NCI-H510A treated with DMSO at 0.1 percent for 48 hours (cell line): ENCODE measurements around the gene RNF182.
"Not testable (repeated sequence)": the region's sequence is repeated elsewhere in the genome, so short reads cannot be mapped to it uniquely, and the experiment has no call there.

Experiments
- DNase-seq: peaks from one replicate; lab custom pipeline; 2025; lab: John Stamatoyannopoulos, UW

The RNF182 gene

GRCh38 chr6:14001329-14002012, 76.7 kb downstream of the RNF182 start:
- DNase-seq: no peak

- DNase-seq: no peak
Observed at GRCh38 chr6:14002176-14002947, 77.6 kb downstream of the RNF182 start.

- no peak for DNase-seq
Observed at GRCh38 chr6:14004258-14004657, 79.5 kb downstream of the RNF182 start.

DNA sequence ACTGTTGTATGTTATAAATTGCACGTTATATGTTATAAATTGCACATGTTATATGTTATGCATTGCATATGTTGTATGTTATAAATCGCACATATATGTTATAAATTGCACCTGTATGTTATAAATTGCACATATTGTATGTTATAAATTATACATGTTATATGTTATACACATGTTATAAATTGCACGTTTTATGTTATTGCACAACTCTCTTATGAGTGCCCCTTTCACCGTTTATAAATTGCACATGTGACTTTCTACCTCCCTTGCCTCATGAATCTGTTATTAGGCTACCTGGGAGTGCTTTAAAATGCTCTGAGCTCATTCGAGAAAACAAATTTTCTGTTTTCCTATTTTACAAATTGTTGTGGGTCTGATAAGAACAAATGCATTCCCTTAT, 84.1 kb downstream of the RNF182 start:
- DNase-seq: no peak

- no peak for DNase-seq
Observed at GRCh38 chr6:14009431-14009830, 84.7 kb downstream of the RNF182 start.

DNA sequence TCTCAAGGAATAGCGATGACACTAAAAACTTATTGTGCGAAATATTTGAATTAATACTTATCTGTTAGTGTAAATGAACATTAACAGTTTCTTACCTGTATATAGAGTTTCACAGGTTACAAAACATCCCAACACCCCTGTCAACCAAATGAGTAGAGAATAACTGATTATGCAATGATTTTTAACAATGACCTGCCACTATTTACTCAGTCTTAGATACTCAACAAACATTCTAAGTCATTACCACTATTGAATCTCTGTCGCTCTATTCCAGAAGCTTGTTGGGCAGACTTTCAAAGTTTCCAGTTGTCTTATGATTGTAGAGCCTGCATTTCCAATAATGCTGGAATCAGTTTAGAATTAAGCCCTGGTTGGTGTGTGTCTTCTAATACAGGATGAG, 85.5 kb downstream of the RNF182 start:
- no peak for DNase-seq

DNA sequence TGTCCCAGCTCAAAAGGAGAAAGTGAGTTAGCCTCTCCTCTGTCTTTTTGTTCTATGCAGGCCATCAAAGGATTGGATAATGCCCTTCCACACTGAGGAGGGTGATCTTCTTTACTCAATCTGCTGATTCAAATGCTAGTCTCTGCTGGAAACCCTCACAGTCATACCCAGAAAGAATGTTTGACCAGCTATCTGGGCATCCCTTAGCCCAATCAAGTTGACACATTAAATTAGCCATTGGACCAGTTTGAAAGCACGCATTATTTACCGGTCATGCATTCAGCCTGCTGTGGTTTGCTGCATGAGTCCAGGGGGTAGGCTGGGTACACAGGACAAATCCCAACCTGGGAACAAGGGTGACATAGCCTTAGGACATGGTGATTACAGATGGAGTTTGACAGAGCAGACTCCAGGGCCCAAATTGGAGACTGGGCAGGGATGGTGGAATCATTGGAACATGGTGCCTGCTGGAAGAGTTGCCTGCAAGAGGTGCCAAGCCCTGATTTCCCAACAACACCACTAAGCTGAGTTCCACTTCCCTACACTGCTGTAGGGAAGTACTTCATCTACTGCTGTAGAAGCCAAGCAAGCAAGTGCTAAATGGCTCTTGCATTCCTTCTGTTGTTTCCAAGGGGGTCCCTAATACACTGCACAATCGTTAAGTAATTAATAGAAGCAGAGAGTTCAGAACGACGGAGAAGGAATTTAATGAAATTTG, 87.7 kb downstream of the RNF182 start:
- DNase-seq: no peak

GRCh38 chr6:14015964-14016363, 91.2 kb downstream of the RNF182 start:
- no peak for DNase-seq

DNA sequence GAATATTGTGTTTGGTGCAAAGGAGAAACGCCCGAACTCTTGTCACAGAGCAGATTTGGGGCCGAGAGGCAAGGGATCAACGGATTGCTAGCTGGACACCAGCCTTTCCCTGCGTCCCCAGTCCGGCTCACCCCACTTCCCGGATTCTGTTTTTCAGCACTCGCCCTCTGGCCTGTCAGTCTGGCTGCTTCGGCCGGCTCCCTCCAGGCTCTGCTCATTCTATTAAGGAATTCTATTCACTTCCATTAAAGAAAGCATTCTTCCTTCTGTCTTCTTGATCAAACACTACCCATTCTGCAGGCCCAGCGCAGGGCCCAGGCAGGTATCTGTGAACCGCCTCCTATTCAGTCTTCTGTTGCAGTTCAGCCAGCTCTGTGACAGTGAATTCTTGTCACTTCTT, 91.7 kb downstream of the RNF182 start:
- DNase-seq: no peak

DNA sequence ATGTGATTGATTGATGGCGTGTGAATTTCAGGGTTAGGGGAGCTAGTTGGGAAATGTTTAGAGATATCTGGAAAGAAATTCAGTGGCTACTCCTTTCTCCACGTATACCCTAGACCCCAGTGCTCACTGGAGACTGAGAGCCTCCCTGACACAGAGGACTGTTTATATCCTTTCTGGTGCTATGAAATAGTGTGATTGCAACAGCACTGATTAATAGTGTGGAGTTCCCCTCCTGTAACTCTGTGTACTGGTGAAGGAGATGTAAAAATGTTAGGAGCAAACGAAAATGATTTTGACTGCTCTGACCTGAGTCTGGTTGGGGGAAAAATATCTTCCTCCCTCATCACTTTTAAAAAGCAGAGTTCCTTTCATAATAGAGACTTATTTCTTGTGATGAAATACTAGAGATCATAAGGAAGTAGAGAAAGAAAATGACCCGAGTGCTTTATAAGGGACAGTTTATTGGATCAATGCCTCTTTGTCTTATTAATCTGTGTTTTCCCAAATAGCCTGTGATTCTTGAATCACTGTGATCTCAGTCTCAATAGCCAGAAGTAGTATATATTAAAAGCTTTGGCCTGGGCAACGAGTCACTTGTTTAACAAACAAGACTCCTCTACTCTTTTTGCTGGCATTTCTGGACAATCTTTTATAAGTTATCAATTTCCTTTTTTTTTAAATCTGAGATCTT, 92.3 kb downstream of the RNF182 start:
- DNase-seq: no peak

GRCh38 chr6:14017626-14018475, 93.1 kb downstream of the RNF182 start:
- no peak for DNase-seq

GRCh38 chr6:14018559-14018958, 93.8 kb downstream of the RNF182 start:
- DNase-seq: not testable (repeated sequence)

GRCh38 chr6:14020551-14020950, 95.8 kb downstream of the RNF182 start:
- no peak for DNase-seq

DNA sequence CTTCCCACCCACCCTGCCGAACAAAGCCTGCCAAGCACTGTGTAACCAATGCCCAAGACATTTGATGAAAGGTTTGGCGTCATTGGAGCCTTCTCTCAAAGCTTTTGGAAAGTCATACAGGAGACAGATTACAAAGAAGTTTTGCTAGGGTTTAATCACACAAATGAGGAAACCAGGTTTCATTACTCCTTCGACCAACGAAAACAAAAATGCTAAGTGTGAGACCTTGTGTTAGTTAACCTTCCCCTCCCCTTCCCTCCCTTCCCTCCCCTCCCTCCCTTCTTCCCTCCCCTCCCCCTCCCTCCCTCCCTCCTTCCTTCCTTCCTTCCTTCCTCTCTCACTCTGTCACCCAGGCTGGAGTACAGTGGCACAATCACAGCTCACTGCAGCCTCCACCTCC, 96.7 kb downstream of the RNF182 start:
- DNase-seq: no peak

GRCh38 chr6:14022673-14023072, 97.9 kb downstream of the RNF182 start:
- DNase-seq: no peak

DNA sequence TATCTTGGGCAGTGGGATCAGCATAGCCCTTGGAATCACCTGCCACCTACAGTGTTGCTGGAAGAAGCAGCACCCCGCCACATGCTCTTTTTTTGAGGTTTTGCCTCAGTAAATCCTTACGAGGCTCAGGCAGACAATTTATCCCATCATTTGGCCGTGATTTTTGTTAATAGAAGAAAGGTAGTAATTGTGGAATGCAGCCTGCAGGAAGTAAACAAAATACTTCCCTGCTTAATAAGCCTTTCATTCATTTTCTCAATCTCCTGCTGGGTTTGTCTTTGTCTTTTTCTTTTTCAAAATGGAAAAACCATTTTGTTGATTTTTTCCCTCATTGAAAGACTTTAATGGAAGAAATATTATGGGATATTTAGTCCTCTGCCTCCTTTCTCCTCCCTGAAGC, 99.1 kb downstream of the RNF182 start:
- no peak for DNase-seq

DNA sequence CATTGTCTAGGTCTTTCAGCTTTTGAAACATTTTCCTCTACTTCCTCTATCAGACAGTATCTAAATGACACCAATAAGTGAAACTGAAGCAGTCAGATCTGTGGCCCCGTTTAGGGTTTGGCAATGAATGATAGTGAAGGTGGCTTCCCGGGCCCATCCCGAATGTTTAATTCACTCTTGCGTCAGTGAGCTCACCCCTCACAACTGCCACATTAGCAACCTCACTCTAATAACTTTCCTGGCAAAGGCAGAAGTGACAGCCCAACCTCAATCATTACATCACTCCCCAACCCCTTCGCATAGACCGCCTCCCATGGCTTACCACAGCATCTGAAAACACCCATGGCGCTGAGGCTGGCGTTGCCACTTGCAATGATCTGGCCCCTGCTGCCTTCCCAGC, 100.4 kb downstream of the RNF182 start:
- no peak for DNase-seq

DNA sequence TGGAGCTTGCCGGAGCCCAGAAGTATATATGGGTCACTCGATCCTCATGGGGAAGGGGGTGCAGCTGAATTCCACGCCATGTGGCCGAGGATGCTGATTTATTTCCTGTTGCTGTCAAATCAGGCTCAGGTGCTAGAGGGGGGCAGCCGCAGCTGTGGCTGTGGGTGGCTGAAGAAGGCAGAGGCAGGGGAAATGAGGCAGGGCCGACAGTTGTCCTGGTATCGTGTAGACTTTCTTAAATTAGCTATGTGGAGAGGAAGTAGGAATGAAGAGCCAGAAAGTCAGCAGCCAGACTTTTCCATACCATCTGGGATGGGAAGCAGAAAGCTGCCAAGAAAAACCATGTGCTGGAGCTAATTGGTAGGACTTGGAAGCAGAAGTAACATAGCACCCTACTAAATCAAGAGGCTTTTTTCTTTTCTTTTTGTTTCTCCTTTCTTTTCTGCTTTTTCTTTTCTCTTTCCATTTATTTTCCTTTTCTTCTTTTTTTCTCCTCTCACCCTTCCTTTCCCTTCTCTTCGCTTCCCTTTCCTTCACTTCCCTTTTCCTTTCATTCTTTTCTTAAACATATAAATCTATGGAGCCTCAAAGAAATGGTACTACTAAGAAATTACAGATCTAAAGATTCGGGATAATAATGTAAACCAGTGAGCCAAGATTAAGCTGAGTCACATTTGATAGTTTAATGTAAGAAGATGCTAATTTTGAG, 102.2 kb downstream of the RNF182 start:
- DNase-seq: no peak

DNA sequence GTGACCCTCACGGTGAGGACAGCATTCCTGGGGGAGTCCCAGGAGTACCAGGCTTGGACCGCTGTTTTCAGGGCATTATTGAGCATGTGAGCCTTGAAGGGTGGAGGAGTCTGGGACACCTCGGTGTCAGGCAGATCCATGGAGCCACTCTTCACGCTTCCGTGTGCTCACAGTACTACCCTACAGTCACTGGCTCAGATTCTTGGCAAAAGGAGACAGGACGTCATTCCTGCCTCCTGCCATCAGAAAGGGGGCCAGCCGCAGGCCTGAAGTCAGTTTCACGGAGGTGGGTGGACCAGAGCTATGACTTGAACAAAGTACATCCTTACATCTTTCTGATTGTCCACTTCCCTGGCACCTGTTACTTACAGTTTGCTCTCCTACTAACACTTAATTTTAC, 103.9 kb downstream of the RNF182 start:
- DNase-seq: no peak

GRCh38 chr6:14029605-14030004, 104.9 kb downstream of the RNF182 start:
- no peak for DNase-seq
